AG04450 (cell line): ENCODE results near the gene BCCIP. TPM values are rescaled to one million over a fixed set of nuclear protein-coding genes. Genes with fewer than 3 reads are reported as not detected.

Experiments used
- CTCF ChIA-PET: fragments of 300-600, 350-600 bp; formaldehyde crosslinking; extraction: SDS; loops from one replicate; lab custom pipeline; 2022; ENCODE audit warnings: antibody characterized with exemption, inconsistent platforms; lab: Charles Lee
- POLR2A ChIA-PET: fragments of 350-600 bp; formaldehyde crosslinking; extraction: SDS; loops from one replicate; lab custom pipeline; 2021; ENCODE audit warnings: antibody characterized with exemption, inconsistent platforms; lab: Yijun Ruan, JAX
- DNase-seq: peaks from one replicate; pipeline ENCODE4 v3.0.0-alpha.2; 2011; ENCODE audit warnings: low read depth, low spot score
- H3K27ac ChIP-seq: one replicate; pipeline ENCODE4 v1.5.1; 2012; ENCODE audit warnings: low read depth, low read length, control low read depth
- H3K27me3 ChIP-seq: one replicate; pipeline ENCODE4 v1.6.0; 2012; ENCODE audit warnings: low read length; ENCODE audit not compliant: control insufficient read depth, insufficient read depth
- H3K4me3 ChIP-seq: 2 replicates; pipeline ENCODE4 v1.5.1; 2011; ENCODE audit warnings: mild to moderate bottlenecking, low read depth, low read length, control low read depth
- H3K9me3 ChIP-seq: 2 replicates; pipeline ENCODE4 v1.5.1; 2012; ENCODE audit warnings: low read length; ENCODE audit not compliant: control insufficient read depth, insufficient read depth
- polyA plus RNA-seq: library from polyadenylated mRNA; depleted of rRNA; stranded (reverse); fragments of >200 nt; gene quantifications from 2 replicates; pipeline ENCODE4 v1.2.3, GENCODE V29; 2011
- TF ChIP-seq, protein P1 (sequence below): IDR thresholded peaks from 2 replicates; pipeline ENCODE4 v1.5.1; 2011; ENCODE audit warnings: low read depth, low read length, control low read depth, inconsistent platforms

Gene BCCIP
- polyA plus RNA-seq, 1 experiment, result 63.8 TPM

GRCh38 chr10:125808047-125808446 is 15.3 kb upstream of the BCCIP start:
- no peak for DNase-seq
- POLR2A ChIA-PET, result no interaction called here
- TF ChIP-seq, protein P1, sequence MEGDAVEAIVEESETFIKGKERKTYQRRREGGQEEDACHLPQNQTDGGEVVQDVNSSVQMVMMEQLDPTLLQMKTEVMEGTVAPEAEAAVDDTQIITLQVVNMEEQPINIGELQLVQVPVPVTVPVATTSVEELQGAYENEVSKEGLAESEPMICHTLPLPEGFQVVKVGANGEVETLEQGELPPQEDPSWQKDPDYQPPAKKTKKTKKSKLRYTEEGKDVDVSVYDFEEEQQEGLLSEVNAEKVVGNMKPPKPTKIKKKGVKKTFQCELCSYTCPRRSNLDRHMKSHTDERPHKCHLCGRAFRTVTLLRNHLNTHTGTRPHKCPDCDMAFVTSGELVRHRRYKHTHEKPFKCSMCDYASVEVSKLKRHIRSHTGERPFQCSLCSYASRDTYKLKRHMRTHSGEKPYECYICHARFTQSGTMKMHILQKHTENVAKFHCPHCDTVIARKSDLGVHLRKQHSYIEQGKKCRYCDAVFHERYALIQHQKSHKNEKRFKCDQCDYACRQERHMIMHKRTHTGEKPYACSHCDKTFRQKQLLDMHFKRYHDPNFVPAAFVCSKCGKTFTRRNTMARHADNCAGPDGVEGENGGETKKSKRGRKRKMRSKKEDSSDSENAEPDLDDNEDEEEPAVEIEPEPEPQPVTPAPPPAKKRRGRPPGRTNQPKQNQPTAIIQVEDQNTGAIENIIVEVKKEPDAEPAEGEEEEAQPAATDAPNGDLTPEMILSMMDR, result no peak
- no peaks in the 10 kb centered on the region for H3K9me3 ChIP-seq
- H3K27me3 ChIP-seq, result no peaks in the 10 kb centered on the region
- CTCF ChIA-PET, result no interaction called here
- H3K27ac ChIP-seq, result no peak overlapping the region
- no peak overlapping the region for H3K4me3 ChIP-seq

DNA sequence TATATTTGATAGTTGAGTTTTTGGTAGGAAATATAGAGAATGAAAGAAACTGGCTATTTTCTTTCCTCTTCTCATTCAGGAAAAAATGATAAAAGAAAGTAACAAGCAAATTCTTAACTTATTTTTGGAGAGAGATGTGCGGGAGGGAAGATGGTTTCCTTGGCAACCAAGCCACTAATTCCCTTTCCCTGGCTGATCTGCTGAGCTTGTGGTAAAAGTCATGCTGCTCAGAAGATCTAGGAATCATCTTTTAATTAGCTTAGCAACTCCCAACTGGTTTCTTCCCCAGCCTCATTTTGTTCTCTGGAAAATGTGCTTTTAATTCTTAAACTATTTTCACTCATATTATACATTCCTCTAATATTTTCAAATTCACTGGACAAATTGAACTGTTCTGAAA is 12.1 kb upstream of the BCCIP start:
- no peak for DNase-seq
- H3K27ac ChIP-seq, result no peak overlapping the region
- ChIA-PET POLR2A (no interaction called here), CTCF (no interaction called here)
- TF ChIP-seq, protein P1, result no peak
- no peaks in the 10 kb centered on the region for H3K27me3 ChIP-seq
- no peak overlapping the region for H3K4me3 ChIP-seq
- H3K9me3 ChIP-seq, result no peaks in the 10 kb centered on the region

DNA sequence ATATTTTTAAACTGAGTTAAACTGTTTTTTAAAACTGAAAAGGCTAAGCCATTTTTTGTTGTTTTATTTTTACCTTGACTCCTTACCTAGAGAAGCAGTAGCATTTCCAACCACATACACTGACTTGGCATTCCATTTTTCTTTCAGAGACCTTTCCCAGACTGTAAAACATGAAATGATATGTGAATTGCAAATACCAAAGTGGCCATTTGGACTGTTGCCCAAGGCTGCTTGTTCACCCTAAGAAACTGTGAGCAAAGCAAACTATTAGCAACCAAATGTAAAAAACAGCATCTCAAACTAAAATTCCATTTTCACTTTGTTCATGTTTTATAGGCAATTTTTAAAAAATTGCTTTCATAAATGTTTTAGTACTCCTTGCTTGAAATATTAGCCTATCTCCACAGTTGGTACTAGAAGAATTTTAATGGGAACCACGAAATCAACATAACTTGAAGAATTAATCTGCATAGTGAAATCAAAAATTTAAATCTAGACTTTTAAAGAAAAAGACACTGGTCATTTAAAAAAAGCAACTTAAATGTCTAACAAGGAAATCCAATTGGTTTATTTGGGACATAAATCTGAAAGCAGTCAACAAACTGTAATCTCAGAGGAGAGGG is 11.1 kb upstream of the BCCIP start:
- no peak for DNase-seq
- TF ChIP-seq, protein P1, result no peak
- no peak overlapping the region for H3K27ac ChIP-seq
- H3K9me3 ChIP-seq, result no peaks in the 10 kb centered on the region
- POLR2A ChIA-PET, result no interaction called here
- no peak overlapping the region for H3K4me3 ChIP-seq
- H3K27me3 ChIP-seq, result no peaks in the 10 kb centered on the region
- CTCF ChIA-PET, result no interaction called here

DNA sequence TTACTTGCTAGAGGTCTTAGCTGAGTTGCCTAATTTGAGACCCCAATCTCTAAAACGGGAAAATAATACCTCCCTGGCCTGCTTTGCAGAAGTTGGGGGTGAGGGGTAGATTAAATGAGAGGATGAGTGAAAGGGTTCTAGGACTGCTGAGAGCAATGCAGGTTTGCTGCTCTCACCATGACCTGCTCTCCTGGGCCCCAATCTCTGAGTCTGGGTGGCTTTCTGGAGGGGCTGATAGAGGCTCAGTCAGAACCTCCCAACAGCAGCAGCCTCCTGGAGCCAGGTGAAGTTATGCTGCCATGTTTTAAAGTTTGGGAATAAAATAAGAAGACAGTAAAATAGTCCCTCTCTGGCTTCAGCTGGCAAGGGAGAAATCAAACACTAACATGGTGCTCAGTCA is 7.6 kb upstream of the BCCIP start:
- no peak for DNase-seq
- no peak overlapping the region for H3K4me3 ChIP-seq
- TF ChIP-seq, protein P1, result no peak
- no peaks in the 10 kb centered on the region for H3K9me3 ChIP-seq
- ChIA-PET POLR2A (no interaction called here), CTCF (no interaction called here)
- H3K27me3 ChIP-seq, result no peaks in the 10 kb centered on the region
- H3K27ac ChIP-seq, result no peak overlapping the region

- no peak overlapping the region for H3K27ac ChIP-seq
- H3K27me3 ChIP-seq, result no peaks in the 10 kb centered on the region
- TF ChIP-seq, protein P1, result no peak
- no peak for DNase-seq
- ChIA-PET CTCF (no interaction called here), POLR2A (no interaction called here)
- no peaks in the 10 kb centered on the region for H3K9me3 ChIP-seq
- no peak overlapping the region for H3K4me3 ChIP-seq
These were observed 6.8 kb upstream of the BCCIP start for GRCh38 chr10:125816548-125816947.
